Thyroid gland (tissue), 4 donors: Measurements from ENCODE around the gene TOMM40. TPM values are rescaled to one million over a fixed set of nuclear protein-coding genes. Genes with fewer than 3 reads are reported as not detected.

Experiments used
- DNase-seq, 2 donors: peaks; one replicate each; pipeline ENCODE4 v3.0.0-alpha.2; 2019
- H3K27ac ChIP-seq, 3 donors: fragments of 200-600 bp; sonication (generic); 1 replicate in 2 of 3; 2 replicates in 1 of 3; pipeline ENCODE4 v1.5.1; 2016 to 2019; ENCODE audit warnings: mild to moderate bottlenecking in 1 of 3, moderate library complexity in 1 of 3
- H3K27me3 ChIP-seq: fragments of 200-600 bp; sonication (generic); one replicate; pipeline ENCODE4 v1.5.1; 2019
- H3K36me3 ChIP-seq, 2 donors: fragments of 200-600 bp; sonication (generic); one replicate each; pipeline ENCODE4 v1.5.1; 2016 to 2019
- H3K4me1 ChIP-seq, 2 donors: fragments of 200-600 bp; sonication (generic); one replicate each; pipeline ENCODE4 v1.5.1; 2017 to 2019
- H3K4me3 ChIP-seq, 3 donors: fragments of 200-600 bp; sonication (generic); replicated peaks in 1 of 3; 1 replicate in 2 of 3; 2 replicates in 1 of 3; pipeline ENCODE4 v1.5.1; 2016; ENCODE audit warnings: mild to moderate bottlenecking in 1 of 3
- H3K9me3 ChIP-seq: fragments of 200-600 bp; sonication (generic); one replicate; pipeline ENCODE4 v1.5.1; 2017
- CTCF ChIP-seq, 6 experiments: fragments of 200-600 bp in 3 of 6; fragments of 450-650 bp in 3 of 6; sonication (generic) in 3 of 6; IDR thresholded peaks; one replicate each; pipeline ENCODE4 v1.5.1; 2016 to 2019; ENCODE audit warnings: antibody characterized with exemption in 6 of 6, mild to moderate bottlenecking in 2 of 6, inconsistent platforms in 1 of 6, moderate library complexity in 1 of 6
- POLR2A ChIP-seq, 2 donors: fragments of 450-650 bp; IDR thresholded peaks; one replicate each; pipeline ENCODE4 v1.6.1; 2017; ENCODE audit warnings: antibody characterized with exemption in 2 of 2, mild to moderate bottlenecking in 2 of 2, moderate library complexity in 1 of 2
- WGBS, 2 donors: methylation state at CpG; one replicate each; pipeline ENCODE4 v1.1.5; 2017; 5-methylcytosine and 5-hydroxymethylcytosine counted together
- intact Hi-C: fragments of 100-400 bp; cut with DNase I; formaldehyde crosslinking; loops from one replicate; pipeline ENCODE4 v1.15.1; 2023
- total RNA-seq, 4 donors: library from RNA; depleted of rRNA; stranded (reverse); fragments of >200 nt; gene quantifications; one replicate each; pipeline ENCODE4 v1.2.3, GENCODE V29; 2016

The TOMM40 gene
- total RNA-seq, result 10 to 100 TPM; 40.2 to 82.8 (median 58.3) TPM

- no peak for DNase-seq
- H3K36me3 ChIP-seq, result peaks cover 36 to 42% of the 10 kb centered on the region in 2 donors
- no peaks in the 10 kb centered on the region for H3K27me3 ChIP-seq
- peak within 1 kb of the TSS; percentile 59 to 91 (median 85) for H3K27ac ChIP-seq
- intact Hi-C loops, result no loop called here
- peaks cover 13 to 18% of the 10 kb centered on the region in 2 donors for H3K4me1 ChIP-seq
- H3K9me3 ChIP-seq, result no peaks in the 10 kb centered on the region
- peak within 1 kb of the TSS; percentile 50 to 79 (median 75) for H3K4me3 ChIP-seq
- WGBS, 2 donors, result 1 to 2% methylated on average over 10 to 57 of the region's 81 CpGs
- peak in 1 of 2 donors; percentile 30 for TF ChIP-seq POLR2A (IDR thresholded peaks at IDR 0.05)
- peak in 1 of 6 experiments; percentile 8 for TF ChIP-seq CTCF (IDR thresholded peaks at IDR 0.05)
Measured at GRCh38 chr19:44891016-44891882, at the start of gene TOMM40. Gene TOMM40 (plus strand): TSS chr19:44891254. CDS start chr19:44891416, 162 bp downstream.

GRCh38 chr19:44845286-44845611 lies 45.8 kb upstream of the TOMM40 start:
- no peaks in the 10 kb centered on the region for H3K27me3 ChIP-seq
- no peaks in the 10 kb centered on the region for H3K36me3 ChIP-seq
- no peaks in the 10 kb centered on the region for H3K9me3 ChIP-seq
- H3K4me3 ChIP-seq, result peak overlapping the region in 1 of 3 donors; percentile 85
- WGBS, 2 donors, result 12 to 19% methylated on average over 12 of the region's 12 CpGs
- intact Hi-C loops, result loop anchor here (5.0 kb wide), 1 partner anchor 42 kb away; no protein-coding TSS in a partner anchor
- H3K27ac ChIP-seq, result peak overlapping the region in 2 of 3 donors; percentile 80 to 82
- TF ChIP-seq CTCF (IDR thresholded peaks at IDR 0.05) (no peak), POLR2A (IDR thresholded peaks at IDR 0.05) (no peak)
- H3K4me1 ChIP-seq, result peaks cover 28 to 42% of the 10 kb centered on the region in 2 donors
- DNase-seq, result peak in 1 of 2 donors; percentile 54

GRCh38 chr19:44845612-44846454 lies 45.2 kb upstream of the TOMM40 start, which contains the start of gene NECTIN2:
Gene NECTIN2 (plus strand): TSS chr19:44846297. CDS start chr19:44846526, 229 bp downstream.
- peak within 1 kb of the TSS; percentile 79 to 93 (median 92) for H3K27ac ChIP-seq
- no peaks in the 10 kb centered on the region for H3K9me3 ChIP-seq
- peak; percentile 100 for DNase-seq
- TF ChIP-seq POLR2A (IDR thresholded peaks at IDR 0.05) (peak; percentile 81 to 90), CTCF (IDR thresholded peaks at IDR 0.05) (peak in 5 of 6 experiments; percentile 25 to 76 (median 57))
- H3K36me3 ChIP-seq, result no peaks in the 10 kb centered on the region
- 1% methylated on average over 36 to 60 of the region's 67 CpGs for WGBS, 2 donors
- H3K4me3 ChIP-seq, result peak within 1 kb of the TSS; percentile 42 to 85 (median 47)
- H3K27me3 ChIP-seq, result no peaks in the 10 kb centered on the region
- H3K4me1 ChIP-seq, result peaks cover 29 to 42% of the 10 kb centered on the region in 2 donors
- intact Hi-C loops, result loop anchor here (5.0 kb wide), 1 partner anchor 41 kb away; no protein-coding TSS in a partner anchor

- WGBS, 2 donors, result 1 to 2% methylated on average over 19 to 22 of the region's 51 CpGs
- peak; percentile 38 to 45 for DNase-seq
- H3K4me3 ChIP-seq, result peak overlapping the region; percentile 42 to 85 (median 47)
- peaks cover 29 to 35% of the 10 kb centered on the region in 2 donors for H3K4me1 ChIP-seq
- H3K9me3 ChIP-seq, result no peaks in the 10 kb centered on the region
- TF ChIP-seq POLR2A (IDR thresholded peaks at IDR 0.05) (no peak), CTCF (IDR thresholded peaks at IDR 0.05) (no peak)
- no peaks in the 10 kb centered on the region for H3K36me3 ChIP-seq
- H3K27ac ChIP-seq, result peak overlapping the region; percentile 79 to 93 (median 92)
- intact Hi-C loops, result loop anchor here (5.0 kb wide), 1 partner anchor 41 kb away; no protein-coding TSS in a partner anchor
- no peaks in the 10 kb centered on the region for H3K27me3 ChIP-seq
Measured at GRCh38 chr19:44846455-44847143, 44.5 kb upstream of the TOMM40 start.
